ENCODE data around the gene ATP8A2. TPM values are rescaled to one million over a fixed set of nuclear protein-coding genes. Genes with fewer than 3 reads are reported as not detected.

The ATP8A2 gene
- total RNA-seq, 1 donor from 2014 or later = 1.9 TPM

- DNase-seq (ENCODE audit: low spot score) = no peak
- Mint-ChIP-seq H3K9me3 (ENCODE audit: low read depth) (peaks cover 6% of the 10 kb centered on the region), H3K27me3 (ENCODE audit: low read depth) (peaks cover 50% of the 10 kb centered on the region), H3K4me1 (ENCODE audit: low read depth) (no peaks in the 10 kb centered on the region), H3K27ac (ENCODE audit: unreplicated experiment) (no peak overlapping the region), H3K36me3 (ENCODE audit: low read depth) (no peaks in the 10 kb centered on the region), H3K4me3 (ENCODE audit: unreplicated experiment) (no peak overlapping the region)
- no peak for TF ChIP-seq CTCF (IDR thresholded peaks at IDR 0.05)
Measured at GRCh38 chr13:25447396-25447795, 75.6 kb downstream of the ATP8A2 start.

GRCh38 chr13:25453850-25454365 is 82.1 kb downstream of the ATP8A2 start:
- H3K9me3 Mint-ChIP-seq (ENCODE audit: low read depth) = no peaks in the 10 kb centered on the region

GRCh38 chr13:25455146-25455545 is 83.4 kb downstream of the ATP8A2 start:
- Mint-ChIP-seq H3K4me3 (ENCODE audit: unreplicated experiment) (no peak overlapping the region), H3K4me1 (ENCODE audit: low read depth) (no peaks in the 10 kb centered on the region), H3K27me3 (ENCODE audit: low read depth) (peaks cover 39% of the 10 kb centered on the region), H3K9me3 (ENCODE audit: low read depth) (no peaks in the 10 kb centered on the region), H3K36me3 (ENCODE audit: low read depth) (no peaks in the 10 kb centered on the region), H3K27ac (ENCODE audit: unreplicated experiment) (no peak overlapping the region)
- TF ChIP-seq CTCF (IDR thresholded peaks at IDR 0.05) = no peak
- DNase-seq (ENCODE audit: low spot score) = no peak

More at GRCh38 chr13:25453850-25454365, 82.1 kb downstream of the ATP8A2 start:
- peaks cover 43% of the 10 kb centered on the region for H3K27me3 Mint-ChIP-seq (ENCODE audit: low read depth)
- TF ChIP-seq CTCF (IDR thresholded peaks at IDR 0.05) = no peak
- DNase-seq (ENCODE audit: low spot score) = no peak
- H3K4me3 Mint-ChIP-seq (ENCODE audit: unreplicated experiment) = no peak overlapping the region
- no peak overlapping the region for H3K27ac Mint-ChIP-seq (ENCODE audit: unreplicated experiment)
- H3K36me3 Mint-ChIP-seq (ENCODE audit: low read depth) = no peaks in the 10 kb centered on the region
- H3K4me1 Mint-ChIP-seq (ENCODE audit: low read depth) = no peaks in the 10 kb centered on the region

GRCh38 chr13:25457566-25457965 is 85.8 kb downstream of the ATP8A2 start:
- DNase-seq (ENCODE audit: low spot score) = no peak
- H3K4me1 Mint-ChIP-seq (ENCODE audit: low read depth) = no peaks in the 10 kb centered on the region
- H3K27me3 Mint-ChIP-seq (ENCODE audit: low read depth) = peaks cover 38% of the 10 kb centered on the region
- no peak overlapping the region for H3K4me3 Mint-ChIP-seq (ENCODE audit: unreplicated experiment)
- no peaks in the 10 kb centered on the region for H3K36me3 Mint-ChIP-seq (ENCODE audit: low read depth)
- H3K9me3 Mint-ChIP-seq (ENCODE audit: low read depth) = no peaks in the 10 kb centered on the region
- TF ChIP-seq CTCF (IDR thresholded peaks at IDR 0.05) = no peak
- H3K27ac Mint-ChIP-seq (ENCODE audit: unreplicated experiment) = no peak overlapping the region

- H3K27ac Mint-ChIP-seq (ENCODE audit: unreplicated experiment) = no peak overlapping the region
- H3K4me3 Mint-ChIP-seq (ENCODE audit: unreplicated experiment) = no peak overlapping the region
- no peak for DNase-seq (ENCODE audit: low spot score)
- no peaks in the 10 kb centered on the region for H3K9me3 Mint-ChIP-seq (ENCODE audit: low read depth)
- peaks cover 5% of the 10 kb centered on the region for H3K4me1 Mint-ChIP-seq (ENCODE audit: low read depth)
- no peaks in the 10 kb centered on the region for H3K36me3 Mint-ChIP-seq (ENCODE audit: low read depth)
- peaks cover 31% of the 10 kb centered on the region for H3K27me3 Mint-ChIP-seq (ENCODE audit: low read depth)
- TF ChIP-seq CTCF (IDR thresholded peaks at IDR 0.05) = no peak
Measured at GRCh38 chr13:25462301-25463125, 90.7 kb downstream of the ATP8A2 start.

Data from chondrocyte (in vitro differentiated cells).